SH-SY5Y (cell line): ENCODE measurements around the gene CLEC14A.

ENCODE experiments used
- GATA2 ChIP-seq: IDR thresholded peaks from 2 replicates; pipeline ENCODE4 v1.6.1; 2011; ENCODE audit warnings: mild to moderate bottlenecking, low read depth, low read length
- GATA3 ChIP-seq: IDR thresholded peaks from 2 replicates; pipeline ENCODE4 v1.6.1; 2011; ENCODE audit warnings: low read depth, mild to moderate bottlenecking, low read length, moderate library complexity

DNA sequence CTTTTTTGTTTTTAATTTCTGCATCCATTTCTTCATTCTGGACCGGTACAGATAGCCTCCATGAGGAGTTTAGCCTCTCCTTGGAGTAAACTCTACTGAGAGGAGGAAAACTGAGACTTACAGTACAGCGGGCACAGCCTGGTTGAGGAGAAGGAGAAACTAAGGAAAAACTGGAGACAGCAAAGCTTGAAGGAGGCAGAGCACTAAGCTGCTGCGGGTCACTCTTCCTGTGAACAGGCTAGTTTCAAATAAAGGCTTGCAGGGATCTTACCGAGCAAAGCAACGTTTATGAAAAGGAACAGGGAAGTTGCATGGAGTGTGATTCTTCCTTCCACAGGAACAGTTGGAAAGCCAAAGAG lies 48.5 kb downstream of the CLEC14A start:
- TF ChIP-seq GATA2 = no peak
- TF ChIP-seq GATA3 = no peak
